AG09319 (cell line): ENCODE data around the gene YTHDF1.

Experiments used
- DNase-seq: peaks from one replicate; pipeline ENCODE4 v3.0.0-alpha.2; 2010; ENCODE audit warnings: low read depth; ENCODE audit errors: extremely low read depth
- CTCF ChIP-seq: IDR thresholded peaks from 2 replicates; pipeline ENCODE4 v1.5.1; 2011; ENCODE audit warnings: low read depth, mild to moderate bottlenecking, inconsistent platforms, low read length, moderate library complexity

The YTHDF1 gene

GRCh38 chr20:63156221-63156671 is 59.7 kb downstream of the YTHDF1 start:
- DNase-seq, result no peak
- no peak for TF ChIP-seq CTCF

GRCh38 chr20:63155266-63156165 is 60.4 kb downstream of the YTHDF1 start:
- no peak for DNase-seq
- no peak for TF ChIP-seq CTCF

- no peak for TF ChIP-seq CTCF
- no peak for DNase-seq
Observed at GRCh38 chr20:63154395-63154794, 61.5 kb downstream of the YTHDF1 start.

- TF ChIP-seq CTCF, result no peak
Observed at GRCh38 chr20:63153254-63154221, 62.4 kb downstream of the YTHDF1 start.

GRCh38 chr20:63152322-63153253 is 63.3 kb downstream of the YTHDF1 start:
- TF ChIP-seq CTCF, result no peak
- no peak for DNase-seq

More at GRCh38 chr20:63153254-63154221, 62.4 kb downstream of the YTHDF1 start:
- DNase-seq, result no peak

GRCh38 chr20:63151554-63152321 is 64.2 kb downstream of the YTHDF1 start:
- DNase-seq, result no peak
- no peak for TF ChIP-seq CTCF
